Fibroblast of lung (primary cell): ENCODE results near the gene MGAT3. TPM values are rescaled to one million over a fixed set of nuclear protein-coding genes. Genes with fewer than 3 reads are reported as not detected.

Source experiments
- DNase-seq, 2 donors: peaks; one replicate each; pipeline versions ENCODE4 v3.0.0 to v3.0.0-alpha.2; 2010; ENCODE audit warnings: low read depth in 2 of 2
- H2AFZ ChIP-seq: 2 replicates; pipeline ENCODE4 v1.5.1; 2012; ENCODE audit warnings: low read length, control low read depth, inconsistent platforms
- H3K27ac ChIP-seq: 2 replicates; pipeline ENCODE4 v1.5.1; 2011; ENCODE audit warnings: low read length, control low read depth; ENCODE audit not compliant: insufficient read depth
- H3K27me3 ChIP-seq: 2 replicates; pipeline ENCODE4 v1.5.1; 2011; ENCODE audit warnings: mild to moderate bottlenecking, low read length; ENCODE audit not compliant: control insufficient read depth, insufficient read depth
- H3K36me3 ChIP-seq: 2 replicates; pipeline ENCODE4 v1.5.1; 2011; ENCODE audit warnings: low read length; ENCODE audit not compliant: control insufficient read depth, insufficient read depth
- H3K4me1 ChIP-seq: 2 replicates; pipeline ENCODE4 v1.5.1; 2011; ENCODE audit warnings: low read length; ENCODE audit not compliant: control insufficient read depth, insufficient read depth; ENCODE audit errors: extremely low read depth
- H3K4me2 ChIP-seq: 2 replicates; pipeline ENCODE4 v1.5.1; 2011; ENCODE audit warnings: low read length, control low read depth; ENCODE audit not compliant: insufficient read depth; ENCODE audit errors: extremely low read depth
- H3K4me3 ChIP-seq, 4 experiments: fragments of 200-600 bp in 1 of 4; sonication (generic) in 1 of 4; replicated peaks in 1 of 4; 2 replicates each; pipeline ENCODE4 v1.5.1; 2011 to 2016; ENCODE audit warnings: low read length in 4 of 4, low read depth in 3 of 4, mild to moderate bottlenecking in 3 of 4, control low read depth in 2 of 4, inconsistent platforms in 1 of 4, mixed read lengths in 1 of 4; ENCODE audit not compliant: insufficient read depth in 1 of 4; ENCODE audit errors: control extremely low read depth in 1 of 4
- H3K79me2 ChIP-seq: 2 replicates; pipeline ENCODE4 v1.5.1; 2012; ENCODE audit warnings: mild to moderate bottlenecking, low read length, inconsistent platforms; ENCODE audit not compliant: control insufficient read depth, insufficient read depth
- H3K9ac ChIP-seq: 2 replicates; pipeline ENCODE4 v1.5.1; 2011; ENCODE audit warnings: mild to moderate bottlenecking, low read length, control low read depth; ENCODE audit not compliant: insufficient read depth
- H3K9me3 ChIP-seq: 2 replicates; pipeline ENCODE4 v1.5.1; 2012; ENCODE audit warnings: low read depth, low read length; ENCODE audit not compliant: control insufficient read depth, insufficient read depth
- H4K20me1 ChIP-seq: 2 replicates; pipeline ENCODE4 v1.5.1; 2011; ENCODE audit warnings: low read length; ENCODE audit not compliant: control insufficient read depth, insufficient read depth; ENCODE audit errors: extremely low read depth
- CTCF ChIP-seq, 2 donors: IDR thresholded peaks in 1 of 2; conservative IDR thresholded peaks in 1 of 2; 1 replicate in 1 of 2; 2 replicates in 1 of 2; pipeline ENCODE4 v1.5.1; 2011 to 2012; ENCODE audit warnings: low read length in 2 of 2, control low read depth in 1 of 2, inconsistent platforms in 1 of 2, low read depth in 1 of 2, mild to moderate bottlenecking in 1 of 2
- EZH2 ChIP-seq: IDR thresholded peaks from 2 replicates; pipeline ENCODE4 v1.5.1; 2012; ENCODE audit warnings: low read length, control low read depth, mild to moderate bottlenecking; ENCODE audit errors: missing control alignments
- polyA plus RNA-seq, 2 donors: library from polyadenylated mRNA; depleted of rRNA in 1 of 2; stranded (reverse) in 1 of 2; unstranded in 1 of 2; fragments of >200 nt; gene quantifications; 2 replicates each; pipeline ENCODE4 v1.2.1, GENCODE V29; 2011 to 2012; ENCODE audit warnings: missing spikeins in 1 of 2
- total RNA-seq: library from RNA; depleted of rRNA; stranded (reverse); fragments of >200 nt; gene quantifications from 2 replicates; pipeline ENCODE4 v1.2.1, GENCODE V29; 2014

The MGAT3 gene
- total and polyA plus RNA-seq, 2 donors (not counting 1 experiment from before 2014, with no cell fraction given): 0.09 TPM; not detected in 1

GRCh38 chr22:39453765-39454378 is 2.9 kb upstream of the MGAT3 start:
- peak in 1 of 2 donors; percentile 27 for DNase-seq
- no peak overlapping the region for H2AFZ ChIP-seq

GRCh38 chr22:39454385-39454871 is 2.4 kb upstream of the MGAT3 start:
- no peaks in the 10 kb centered on the region for H3K79me2 ChIP-seq
- no peak overlapping the region for H3K9ac ChIP-seq
- no peaks in the 10 kb centered on the region for H3K4me1 ChIP-seq
- peaks cover 32% of the 10 kb centered on the region for H3K27me3 ChIP-seq
- H3K27ac ChIP-seq: no peak overlapping the region
- H3K4me3 ChIP-seq: no peak overlapping the region
- no peak for TF ChIP-seq EZH2
- no peak for TF ChIP-seq CTCF (conservative IDR thresholded peaks at IDR 0.05 in 1 of 2, IDR thresholded peaks at IDR 0.05 in 1 of 2; ENCODE audit: low read depth in 1 of 2, low read length in 2 of 2)
- no peaks in the 10 kb centered on the region for H3K36me3 ChIP-seq
- H2AFZ ChIP-seq: no peak overlapping the region
- no peaks in the 10 kb centered on the region for H4K20me1 ChIP-seq
- H3K4me2 ChIP-seq: no peak overlapping the region
- no peaks in the 10 kb centered on the region for H3K9me3 ChIP-seq
- DNase-seq: peak; percentile 8 to 45

More at GRCh38 chr22:39453765-39454378, 2.9 kb upstream of the MGAT3 start:
- no peaks in the 10 kb centered on the region for H3K9me3 ChIP-seq
- H3K79me2 ChIP-seq: no peaks in the 10 kb centered on the region
- no peaks in the 10 kb centered on the region for H3K4me1 ChIP-seq
- H3K27me3 ChIP-seq: peaks cover 31% of the 10 kb centered on the region
- H3K9ac ChIP-seq: no peak overlapping the region
- no peak overlapping the region for H3K4me3 ChIP-seq
- no peak for TF ChIP-seq EZH2
- no peak for TF ChIP-seq CTCF (conservative IDR thresholded peaks at IDR 0.05 in 1 of 2, IDR thresholded peaks at IDR 0.05 in 1 of 2; ENCODE audit: low read depth in 1 of 2, low read length in 2 of 2)
- no peak overlapping the region for H3K4me2 ChIP-seq
- no peak overlapping the region for H3K27ac ChIP-seq
- no peaks in the 10 kb centered on the region for H3K36me3 ChIP-seq
- no peaks in the 10 kb centered on the region for H4K20me1 ChIP-seq

GRCh38 chr22:39457198-39457555 is 365 bp downstream of the MGAT3 start:
- no peak for TF ChIP-seq EZH2
- no peak for TF ChIP-seq CTCF (conservative IDR thresholded peaks at IDR 0.05 in 1 of 2, IDR thresholded peaks at IDR 0.05 in 1 of 2; ENCODE audit: low read depth in 1 of 2, low read length in 2 of 2)
- Histone ChIP-seq H3K9me3 (no peaks in the 10 kb centered on the region), H3K4me1 (no peaks in the 10 kb centered on the region), H3K9ac (no peak overlapping the region), H3K27ac (no peak overlapping the region), H3K4me3 (no peak overlapping the region), H2AFZ (no peak overlapping the region), H3K4me2 (no peak overlapping the region), H3K79me2 (no peaks in the 10 kb centered on the region), H3K36me3 (no peaks in the 10 kb centered on the region), H3K27me3 (peaks cover 35% of the 10 kb centered on the region), H4K20me1 (no peaks in the 10 kb centered on the region)
- DNase-seq: no peak
